ENCODE data around the gene APP. TPM values are rescaled to one million over a fixed set of nuclear protein-coding genes. Genes with fewer than 3 reads are reported as not detected.
A peak's percentile ranks its signal among the peaks of the same experiment; 100 is the strongest.

Gene APP
- total RNA-seq, 1 experiment from 2014 or later = 75.9 TPM

DNA sequence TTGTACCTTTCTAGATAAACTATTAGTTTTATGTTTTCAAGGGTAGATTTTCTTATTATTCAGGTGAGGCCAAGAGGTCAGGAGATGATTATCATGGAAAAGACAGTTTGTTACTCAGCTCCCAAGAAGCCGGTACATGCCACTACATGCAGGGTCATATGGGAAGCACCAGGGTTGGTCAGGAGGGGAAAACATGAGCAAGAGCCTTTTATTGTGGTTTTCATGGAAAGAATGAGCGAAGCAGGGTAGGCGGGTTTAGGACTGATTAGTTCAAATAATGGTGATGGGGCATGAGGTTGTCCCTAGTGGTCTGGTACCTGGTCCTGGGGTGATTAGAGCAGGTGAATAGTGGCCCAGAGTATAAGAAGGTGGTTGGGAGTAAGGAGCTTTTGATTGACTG, 189.9 kb downstream of the APP start:
- DNase-seq (ENCODE audit: low read depth) = no peak

DNA sequence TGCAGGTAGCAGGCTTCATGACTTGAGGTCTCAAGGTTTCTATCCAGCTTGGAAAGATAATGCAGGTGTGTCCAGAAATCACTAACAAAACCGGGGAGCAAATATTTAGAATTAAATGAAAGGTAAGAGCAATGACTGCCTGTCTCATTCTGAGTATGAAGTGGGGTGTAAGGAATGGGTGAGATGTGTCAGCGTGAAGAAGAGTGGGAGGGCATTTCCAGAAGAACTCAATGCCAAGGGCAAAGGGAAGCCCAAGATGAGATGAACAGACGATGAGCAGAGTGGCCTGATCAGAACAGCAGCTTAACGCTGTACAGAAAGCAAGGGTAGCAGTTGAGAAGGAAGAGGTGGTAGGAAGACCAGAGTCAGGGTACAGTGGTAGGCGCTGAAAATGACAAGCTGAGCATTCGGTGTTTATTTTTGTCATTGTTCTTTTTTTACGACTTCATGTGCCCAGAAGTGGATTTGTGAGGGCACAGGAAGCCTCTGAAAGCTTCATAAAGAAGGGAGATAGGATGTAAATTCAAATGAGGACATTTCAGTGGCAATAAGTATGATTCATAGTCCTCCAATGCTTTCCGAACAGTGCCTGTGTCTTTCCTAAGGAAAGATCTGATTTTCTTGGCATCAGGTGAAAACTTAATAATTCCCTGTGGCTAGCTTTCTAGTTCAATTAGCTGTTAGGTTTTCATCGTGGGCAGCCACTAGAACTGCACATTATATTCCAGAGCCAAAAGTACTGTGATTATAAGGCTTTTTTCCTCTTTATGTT, 190.5 kb downstream of the APP start:
- DNase-seq (ENCODE audit: low read depth) = no peak

DNA sequence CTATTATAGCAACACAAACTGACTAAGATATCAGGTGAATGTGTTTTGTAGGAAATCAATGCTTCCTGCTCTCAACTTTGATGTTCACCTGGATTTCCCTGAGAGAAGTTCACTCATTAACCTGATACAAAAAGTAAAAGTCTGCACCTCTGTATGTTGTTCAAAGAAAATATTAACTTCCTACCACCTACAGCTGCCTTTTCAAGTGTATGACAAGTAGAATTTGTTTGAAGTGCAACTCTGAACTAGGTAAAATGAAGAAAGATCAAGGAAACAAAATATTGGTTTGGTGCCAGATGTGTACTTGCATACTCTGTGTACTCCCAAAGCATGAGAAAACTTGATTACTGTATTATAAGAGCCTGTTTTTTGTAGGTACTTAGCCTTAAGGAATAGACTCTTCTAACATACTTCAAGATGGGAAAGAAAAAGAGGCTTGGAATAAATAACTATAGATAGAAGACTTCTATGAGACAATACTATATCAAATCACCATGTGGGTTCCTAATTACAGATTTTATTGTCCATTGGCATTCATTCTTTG, 193.4 kb downstream of the APP start:
- no peak for DNase-seq (ENCODE audit: low read depth)

DNA sequence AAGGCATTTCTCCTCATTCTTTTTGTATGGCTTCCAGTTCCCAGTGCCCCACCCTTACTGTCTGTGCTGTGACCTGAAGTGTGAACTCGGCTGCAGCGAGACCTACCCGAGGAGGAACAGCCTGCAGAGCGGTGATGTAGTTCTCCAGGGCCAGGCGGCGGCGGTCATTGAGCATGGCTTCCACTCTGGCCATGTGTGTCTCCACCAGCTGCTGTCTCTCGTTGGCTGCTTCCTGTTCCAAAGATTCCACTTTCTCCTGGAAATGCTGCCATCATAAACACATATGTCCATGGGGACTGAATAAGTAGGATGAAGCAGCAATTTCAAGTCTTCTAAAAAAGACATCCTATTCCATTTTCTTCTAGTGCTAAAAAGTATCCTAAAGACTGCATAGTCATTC, 195.6 kb downstream of the APP start:
- no peak for DNase-seq (ENCODE audit: low read depth)

DNA sequence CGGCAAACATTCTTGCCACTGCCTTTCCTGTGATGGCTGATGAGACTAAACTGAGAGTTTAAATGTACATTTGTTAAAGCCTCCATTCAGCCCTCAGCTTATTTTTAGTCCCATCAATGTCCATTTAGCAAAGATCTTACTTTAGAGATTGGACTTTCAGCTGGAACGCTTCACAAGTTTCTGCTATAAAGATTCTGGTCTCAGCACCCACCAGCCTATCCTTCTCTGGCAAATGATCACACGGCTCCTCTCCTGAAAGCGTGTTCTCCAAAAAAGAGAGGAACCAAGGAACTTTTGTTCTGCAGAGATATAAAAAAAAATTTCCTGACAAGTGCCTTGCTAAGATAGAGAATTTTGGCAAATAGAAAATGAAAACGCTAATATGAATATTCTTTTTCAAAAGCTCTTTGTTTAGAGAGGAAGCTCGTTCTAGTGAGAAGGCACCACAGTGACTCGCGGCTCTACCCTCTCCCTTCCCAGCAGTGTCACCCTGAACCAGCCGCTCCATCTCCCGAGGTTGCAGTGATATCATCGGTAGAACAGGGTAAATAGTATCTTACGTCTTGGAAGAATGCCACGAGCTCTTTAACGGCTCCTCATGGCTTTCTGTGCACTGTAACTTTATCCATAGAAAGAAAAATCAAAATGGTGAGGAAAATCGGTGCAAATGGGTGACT, 200.2 kb downstream of the APP start:
- DNase-seq (ENCODE audit: low read depth) = peak; percentile 53

DNA sequence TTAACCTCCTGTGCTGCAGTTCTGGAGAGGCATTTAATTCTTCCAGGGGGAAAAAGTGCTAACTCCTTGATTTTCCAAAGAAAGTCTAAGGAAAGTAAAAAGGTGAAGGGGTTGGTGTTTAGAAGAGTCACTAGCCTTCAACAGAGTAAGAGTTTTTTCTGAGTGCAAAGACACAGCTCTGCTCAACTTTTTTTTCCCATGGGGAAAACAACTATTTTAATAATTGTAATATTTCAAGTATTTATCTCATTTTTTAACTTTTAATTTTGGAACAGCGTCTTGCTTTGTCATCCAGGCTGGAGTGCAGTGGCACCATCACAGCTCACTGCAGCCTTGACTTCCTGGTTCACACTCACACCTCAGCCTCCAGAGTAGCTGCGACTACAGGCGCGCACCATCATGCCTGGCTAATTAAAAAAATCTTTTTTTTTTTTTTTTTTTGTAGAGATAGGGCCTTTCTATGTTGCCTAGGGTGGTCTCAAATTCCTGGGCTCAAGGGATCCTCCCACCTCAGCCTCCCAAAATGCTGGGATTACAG, 202.6 kb downstream of the APP start:
- DNase-seq (ENCODE audit: low read depth) = no peak

DNA sequence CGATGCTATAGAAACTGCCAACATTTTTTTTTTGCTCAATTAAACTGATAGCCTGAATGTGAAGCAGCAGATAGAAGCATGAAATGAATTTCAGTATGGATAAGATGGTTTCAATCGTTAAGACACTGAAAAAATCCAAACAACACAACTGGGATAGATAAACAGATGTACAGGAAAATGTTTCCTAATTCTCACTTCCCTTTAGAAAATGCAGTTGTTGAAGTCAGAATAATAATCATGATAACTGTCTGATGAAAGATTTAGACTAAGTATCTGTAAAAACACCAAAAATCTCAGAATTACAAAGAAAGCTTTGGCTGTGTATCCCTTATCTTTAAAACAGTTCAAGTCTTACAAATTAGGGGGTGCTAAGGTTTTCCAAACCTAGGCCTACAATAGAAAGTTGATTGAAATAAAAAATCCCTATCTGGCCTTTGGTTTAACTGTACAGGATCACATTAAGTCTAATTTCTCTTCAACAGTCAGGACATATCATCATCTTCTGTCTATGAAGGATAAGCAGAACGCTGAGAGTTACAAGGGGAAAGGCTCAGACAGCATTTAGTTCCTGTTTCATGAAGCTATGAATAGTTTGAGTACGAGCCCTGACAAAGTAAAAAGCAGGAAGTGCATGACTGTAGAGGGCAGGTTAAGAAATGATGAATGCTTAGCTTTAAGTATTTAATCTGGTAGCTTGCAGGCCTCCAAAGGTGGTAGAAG, 203.2 kb downstream of the APP start:
- no peak for DNase-seq (ENCODE audit: low read depth)

DNA sequence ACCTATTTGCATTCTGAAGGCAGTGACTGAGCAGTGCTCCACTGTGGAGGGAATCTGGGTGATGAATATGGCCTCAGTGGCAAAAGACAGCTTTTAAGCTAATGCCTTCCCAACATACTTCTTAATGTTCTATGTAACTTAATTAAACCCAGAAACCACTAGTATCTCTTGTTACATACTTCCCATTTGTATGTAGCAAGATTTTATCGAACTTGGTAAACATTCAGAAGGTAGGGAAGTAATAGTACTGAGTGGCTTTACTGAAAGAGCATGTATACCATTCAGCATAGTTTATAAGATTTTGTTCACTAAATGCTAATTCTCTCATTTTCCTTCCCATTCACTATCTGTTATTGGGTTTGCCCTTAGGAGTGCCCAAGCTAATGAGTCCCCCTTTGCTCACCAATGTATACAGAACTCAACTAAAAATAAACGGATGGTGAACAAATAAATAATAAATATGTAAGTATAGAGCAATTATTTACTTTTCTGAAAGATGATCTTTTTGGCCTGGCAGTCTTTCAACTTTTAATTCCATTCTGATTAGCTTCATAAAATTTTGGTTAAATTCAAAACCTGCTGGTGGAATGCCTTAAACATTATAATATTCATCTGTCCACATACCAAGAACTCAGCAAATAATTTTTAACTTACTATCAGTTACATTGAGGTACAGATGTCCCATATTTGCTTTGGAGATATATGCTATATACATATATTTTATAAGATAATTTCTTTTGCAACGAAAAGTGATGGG, 204.4 kb downstream of the APP start:
- DNase-seq (ENCODE audit: low read depth) = no peak

DNA sequence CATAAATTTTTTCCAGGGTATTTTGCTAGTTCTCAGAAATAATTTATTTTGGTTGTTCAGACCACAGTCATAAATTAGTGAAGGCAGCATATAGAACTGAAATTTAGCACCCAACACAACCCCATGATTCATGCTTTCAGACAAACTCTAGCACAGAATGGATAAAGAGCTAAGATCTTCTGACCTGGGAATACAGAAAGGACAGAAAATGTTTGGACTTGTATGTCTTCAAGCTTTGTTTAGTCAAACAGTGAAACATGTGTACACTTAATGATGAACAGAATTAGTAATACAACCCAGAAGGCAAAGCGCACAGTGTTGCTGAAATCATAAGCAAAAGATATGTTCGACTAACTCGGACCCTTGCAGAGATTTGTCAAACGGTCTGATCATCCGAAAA, 205.6 kb downstream of the APP start:
- DNase-seq (ENCODE audit: low read depth) = no peak

DNA sequence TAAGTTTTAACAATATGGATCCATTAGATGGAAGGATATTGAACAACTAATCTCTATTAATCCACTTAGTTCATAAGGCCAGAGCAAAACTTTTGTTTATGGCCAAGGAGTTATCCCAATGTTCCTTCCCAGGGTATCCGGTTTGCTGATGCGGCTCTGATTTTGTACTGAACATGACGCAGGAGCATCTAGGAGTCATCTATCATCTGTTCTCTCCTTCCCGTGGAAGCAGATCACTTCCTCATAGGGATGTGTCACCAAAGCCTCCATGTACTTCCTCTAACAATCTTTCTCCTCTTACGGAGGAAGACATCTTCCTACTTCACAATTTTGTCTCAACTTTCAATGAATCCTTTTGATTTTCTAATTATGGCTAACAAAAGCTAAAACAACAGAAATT, 206.6 kb downstream of the APP start:
- no peak for DNase-seq (ENCODE audit: low read depth)

DNA sequence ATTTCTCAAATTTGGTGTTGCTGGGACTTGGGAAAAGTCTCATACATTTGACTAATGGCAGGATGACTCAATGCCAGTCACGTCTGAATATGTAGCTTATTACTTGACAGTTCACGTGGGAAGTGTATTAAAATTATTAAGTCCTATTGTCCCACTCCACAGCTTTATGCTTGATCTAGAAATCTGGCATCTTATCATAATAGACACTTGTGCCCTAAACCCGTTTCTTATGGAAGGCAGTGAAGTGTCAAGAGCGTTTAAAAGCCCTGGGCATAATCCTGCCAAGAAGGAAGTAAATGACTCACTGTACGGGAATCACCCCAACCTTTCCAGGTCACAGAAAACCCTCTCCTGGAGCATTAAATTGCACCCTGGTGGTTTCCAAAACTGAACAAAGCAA, 207.4 kb downstream of the APP start:
- DNase-seq (ENCODE audit: low read depth) = peak; percentile 55

DNA sequence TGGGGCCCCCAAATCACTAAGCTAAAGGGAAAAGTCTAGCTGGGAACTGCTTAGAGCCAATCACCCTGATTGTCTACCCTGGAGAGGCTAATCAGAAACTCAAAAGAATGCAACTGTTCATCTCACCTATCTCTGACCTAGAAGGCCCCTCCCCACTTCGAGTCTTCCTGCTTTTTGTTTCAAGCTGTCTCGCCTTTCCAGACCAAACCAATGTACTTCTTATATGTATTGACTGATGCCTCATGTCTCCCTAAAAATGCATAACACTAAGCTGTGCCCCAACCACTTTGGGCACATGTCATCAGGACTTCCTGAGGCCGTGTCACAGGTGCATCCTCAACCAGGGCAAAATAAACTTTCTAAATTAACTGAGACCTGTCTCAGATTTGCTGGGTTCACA, 209.5 kb downstream of the APP start:
- no peak for DNase-seq (ENCODE audit: low read depth)

DNA sequence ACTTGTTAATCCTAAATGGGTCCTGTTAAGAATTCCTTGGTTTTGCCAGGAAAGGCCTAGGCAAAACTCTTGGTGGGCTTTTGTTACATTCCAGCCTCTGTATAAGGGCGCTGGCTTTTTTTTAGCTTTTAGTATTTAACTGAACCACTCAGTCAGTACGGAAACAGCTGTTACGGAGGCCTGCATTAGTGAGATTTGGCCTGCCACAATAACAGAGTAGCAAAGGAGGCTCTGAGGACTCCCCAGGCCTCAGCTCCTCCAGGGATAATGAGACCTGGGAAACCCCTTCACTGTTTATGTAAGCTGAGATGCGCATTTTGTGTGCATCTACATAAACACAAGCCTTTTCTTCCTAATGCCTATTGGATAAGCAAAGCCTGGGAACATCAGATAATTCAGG, 210.2 kb downstream of the APP start:
- no peak for DNase-seq (ENCODE audit: low read depth)

DNA sequence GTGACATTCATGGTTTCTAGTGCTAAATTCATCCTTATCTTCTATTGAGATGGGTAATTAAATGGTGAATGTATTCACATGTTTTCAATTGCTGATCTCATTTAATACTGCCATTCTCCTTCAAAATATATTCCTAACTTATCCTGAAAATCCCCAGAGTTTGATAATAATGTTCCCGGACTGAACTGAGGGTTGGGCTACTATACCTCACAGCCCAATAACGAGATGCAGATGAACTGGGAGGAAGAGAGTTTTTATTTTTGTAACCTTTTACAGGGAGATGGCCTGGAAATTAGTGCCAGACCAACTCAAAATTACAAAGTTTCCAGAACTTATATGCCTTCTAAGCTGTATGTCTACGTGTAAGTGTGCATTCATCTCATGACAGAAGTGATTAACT, 210.8 kb downstream of the APP start:
- DNase-seq (ENCODE audit: low read depth) = no peak

DNA sequence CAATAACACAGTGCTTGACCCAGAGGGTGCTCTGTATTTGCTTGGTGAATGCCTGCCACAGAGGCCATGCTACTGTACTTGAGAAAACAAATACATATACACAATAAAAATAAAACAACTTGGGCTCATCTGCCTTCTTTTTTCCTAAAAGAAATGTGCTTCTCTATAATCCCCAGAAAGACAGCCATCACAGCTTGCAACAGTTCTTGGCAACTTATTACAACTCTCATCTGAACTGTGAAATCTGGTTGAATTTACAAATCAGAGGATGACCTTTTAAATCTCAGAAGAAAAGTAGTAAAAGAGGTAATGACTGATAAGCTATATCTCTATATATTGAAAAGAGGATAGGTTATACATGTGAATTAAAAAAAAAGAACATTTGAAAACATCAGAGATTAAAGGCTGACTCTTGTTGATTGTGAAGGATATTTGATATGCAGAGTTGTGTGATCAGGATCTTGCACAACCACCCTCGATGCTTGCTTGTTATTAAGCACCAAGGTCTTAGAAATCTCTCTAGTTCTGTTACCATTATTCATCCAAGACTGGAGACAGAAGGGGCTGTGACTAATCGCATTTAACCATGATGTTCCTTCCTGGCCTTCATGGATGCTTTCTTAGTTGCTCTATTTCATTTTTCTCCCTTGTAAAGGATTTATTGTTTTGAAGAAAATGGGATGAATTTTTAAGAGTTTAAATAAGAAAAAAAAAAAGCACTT, 213.4 kb downstream of the APP start:
- peak; percentile 41 for DNase-seq (ENCODE audit: low read depth)

DNA sequence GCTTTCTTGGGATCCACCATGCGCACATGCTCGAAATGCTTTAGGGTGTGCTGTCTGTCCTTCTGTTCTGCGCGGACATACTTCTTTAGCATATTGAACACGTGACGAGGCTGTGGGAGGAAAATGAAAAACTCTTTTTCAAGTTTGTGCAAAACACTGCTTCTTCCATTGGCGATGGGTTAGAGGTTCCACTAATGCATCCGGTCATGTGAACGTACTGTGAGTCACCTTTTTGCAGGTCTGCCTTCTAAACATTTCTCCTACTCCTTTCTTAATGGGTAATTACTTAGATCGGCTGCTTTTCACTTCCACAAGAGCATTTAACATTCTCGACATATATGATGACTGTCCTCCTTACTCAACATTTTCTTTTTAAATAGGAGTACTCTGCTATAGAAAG, 214.9 kb downstream of the APP start:
- no peak for DNase-seq (ENCODE audit: low read depth)

DNA sequence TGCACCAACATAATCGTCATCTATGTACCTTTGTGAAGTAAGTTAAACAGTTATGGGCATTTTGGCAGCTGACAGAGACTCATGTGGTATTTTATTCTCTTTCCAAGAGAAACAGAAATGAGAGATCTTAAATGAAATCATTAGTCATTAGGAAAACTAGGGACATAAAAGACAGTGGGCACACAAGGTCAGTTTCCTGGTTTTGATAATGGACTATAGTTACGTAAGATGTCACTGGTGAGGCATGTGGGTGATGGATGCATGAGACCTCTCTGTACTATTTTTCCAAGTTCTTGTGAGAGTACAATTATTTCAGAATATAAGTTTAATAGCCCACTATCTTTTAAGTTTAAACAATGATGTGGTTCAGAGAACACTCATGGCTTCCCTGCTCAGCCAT, 216.9 kb downstream of the APP start:
- DNase-seq (ENCODE audit: low read depth) = no peak

DNA sequence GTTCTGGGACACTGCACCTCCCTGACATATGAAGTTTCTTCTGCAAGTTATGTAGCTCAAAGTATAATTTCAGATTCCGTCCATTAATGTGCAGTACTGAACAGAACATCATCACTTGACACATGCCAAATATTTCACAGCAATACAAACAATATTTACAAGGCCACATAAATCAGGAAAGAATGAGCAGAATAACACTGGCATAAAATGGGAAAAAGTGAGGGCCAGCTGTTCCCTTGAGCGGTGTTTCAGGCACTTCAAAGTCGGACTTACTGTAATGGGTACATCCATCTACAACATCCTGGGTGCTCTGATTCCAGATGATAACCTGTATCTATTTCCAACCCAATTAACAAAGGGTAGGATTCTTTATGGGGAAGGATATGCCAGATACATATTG, 217.4 kb downstream of the APP start:
- DNase-seq (ENCODE audit: low read depth) = no peak

DNA sequence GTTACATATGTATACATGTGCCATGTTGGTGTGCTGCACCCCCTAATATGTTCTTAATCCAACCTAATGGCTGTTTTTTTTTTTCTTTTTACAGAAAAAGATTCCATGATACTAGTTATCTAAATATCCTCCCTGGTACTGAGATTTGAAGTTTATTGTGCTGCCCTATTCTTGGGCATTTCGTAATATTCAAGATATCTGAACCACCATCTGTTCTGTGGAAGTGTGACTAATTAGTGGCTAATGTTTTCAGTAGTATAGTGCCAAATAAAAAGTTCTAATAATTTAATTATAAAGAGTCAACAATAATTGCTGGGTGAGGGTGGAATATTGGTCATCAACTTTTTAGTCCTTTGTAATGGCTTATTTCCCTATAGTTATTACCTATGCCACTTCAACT, 218.3 kb downstream of the APP start:
- no peak for DNase-seq (ENCODE audit: low read depth)

DNA sequence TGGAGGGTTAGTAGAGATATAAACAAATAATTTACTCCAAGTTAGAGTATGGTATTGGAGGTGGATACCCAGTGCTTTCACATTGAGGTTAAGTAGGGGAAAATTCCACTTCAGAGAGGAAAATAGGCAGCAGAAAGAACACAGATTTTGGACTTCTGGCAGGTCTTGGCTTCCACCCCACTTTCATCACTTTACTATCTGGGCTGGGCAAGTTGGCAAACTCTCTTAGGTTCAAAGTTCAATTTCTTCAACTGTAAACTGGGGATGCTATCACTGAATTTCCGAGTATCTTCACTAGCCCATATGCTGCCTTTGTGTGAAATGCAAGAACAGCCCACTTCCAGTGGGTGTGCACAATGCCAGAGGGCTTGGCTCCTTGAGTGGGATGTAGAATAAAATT, 220.9 kb downstream of the APP start:
- no peak for DNase-seq (ENCODE audit: low read depth)

DNA sequence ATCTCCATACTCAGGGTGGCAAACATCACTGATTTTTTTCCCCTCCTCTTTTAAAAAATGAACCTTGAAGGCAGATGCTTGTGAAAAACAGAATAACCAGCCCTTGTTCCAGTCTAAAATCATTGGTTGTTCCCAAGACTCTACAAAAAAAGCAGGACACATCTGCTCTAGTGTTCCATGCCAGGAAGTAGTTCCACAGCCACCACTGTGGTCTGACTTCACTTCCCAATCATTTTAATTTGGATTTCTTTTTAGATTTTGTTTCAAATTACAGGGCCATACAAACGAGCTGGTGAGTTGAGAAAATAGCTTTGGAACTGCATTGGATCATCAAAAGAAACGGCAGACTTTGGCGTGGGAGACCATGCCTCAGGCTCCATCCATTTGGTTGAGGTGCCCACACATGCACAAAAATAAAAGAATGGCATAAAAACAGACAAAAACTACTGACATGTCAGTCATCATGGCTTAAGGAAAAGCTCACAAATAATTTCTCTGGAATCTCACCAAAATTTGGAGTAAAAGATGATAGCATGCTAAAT, 225.8 kb downstream of the APP start:
- peak; percentile 32 for DNase-seq (ENCODE audit: low read depth)
